Tibial artery (tissue), 4 donors: ENCODE data around the gene TLE5.

Experiments used
- DNase-seq, 2 donors: peaks; one replicate each; pipeline ENCODE4 v3.0.0-alpha.2; 2019
- H3K27ac ChIP-seq, 2 donors: fragments of 200-600 bp; sonication (generic) in 1 of 2; 1 replicate in 1 of 2; 2 replicates in 1 of 2; pipeline ENCODE4 v1.5.1; 2018 to 2019; ENCODE audit warnings: mild to moderate bottlenecking in 1 of 2
- H3K27me3 ChIP-seq, 2 donors: fragments of 200-600 bp; sonication (generic) in 1 of 2; one replicate each; pipeline versions ENCODE4 v1.5.1 to v1.6.0; 2016 to 2019
- H3K36me3 ChIP-seq, 3 donors: fragments of 200-600 bp; sonication (generic) in 2 of 3; one replicate each; pipeline ENCODE4 v1.5.1; 2016 to 2019; ENCODE audit warnings: mild to moderate bottlenecking in 2 of 3
- H3K4me1 ChIP-seq, 4 donors: fragments of 200-600 bp; sonication (generic) in 2 of 4; 1 replicate in 3 of 4; 2 replicates in 1 of 4; pipeline ENCODE4 v1.5.1; 2016 to 2019
- H3K4me3 ChIP-seq, 2 donors: fragments of 200-600 bp; sonication (generic) in 1 of 2; 1 replicate in 1 of 2; 2 replicates in 1 of 2; pipeline ENCODE4 v1.5.1; 2018 to 2019; ENCODE audit warnings: mild to moderate bottlenecking in 2 of 2
- H3K9me3 ChIP-seq, 3 donors: fragments of 200-600 bp; sonication (generic) in 1 of 3; one replicate each; pipeline ENCODE4 v1.5.1; 2016 to 2019
- CTCF ChIP-seq, 2 experiments: fragments of 200-600 bp in 1 of 2; fragments of 450-650 bp in 1 of 2; IDR thresholded peaks; one replicate each; pipeline ENCODE4 v1.5.1; 2017 to 2019; ENCODE audit warnings: antibody characterized with exemption in 2 of 2, mild to moderate bottlenecking in 1 of 2, moderate library complexity in 1 of 2
- intact Hi-C: fragments of 100-400 bp; cut with DNase I; formaldehyde crosslinking; loops from one replicate; pipeline ENCODE4 v1.15.0; 2023; ENCODE audit warnings: low total_unique reads

Gene TLE5

GRCh38 chr19:3020321-3020960 is 41.9 kb downstream of the TLE5 start:
- Histone ChIP-seq H3K27me3 (peaks cover 0 to 33% of the 10 kb centered on the region in 2 donors), H3K4me1 (no peaks in the 10 kb centered on the region), H3K36me3 (peaks cover 0 to 14% (median 4%) of the 10 kb centered on the region in 3 donors), H3K4me3 (no peak overlapping the region), H3K9me3 (no peaks in the 10 kb centered on the region), H3K27ac (no peak overlapping the region)
- no peak for DNase-seq
- TF ChIP-seq CTCF (IDR thresholded peaks at IDR 0.05) = no peak
- intact Hi-C loops = no loop called here

GRCh38 chr19:3019211-3019854 is 43.0 kb downstream of the TLE5 start:
- Histone ChIP-seq H3K4me1 (no peaks in the 10 kb centered on the region), H3K27me3 (peaks cover 0 to 25% of the 10 kb centered on the region in 2 donors), H3K9me3 (no peaks in the 10 kb centered on the region), H3K4me3 (no peak overlapping the region), H3K36me3 (peaks cover 0 to 24% (median 4%) of the 10 kb centered on the region in 3 donors), H3K27ac (no peak overlapping the region)
- intact Hi-C loops = no loop called here
- DNase-seq = no peak
- no peak for TF ChIP-seq CTCF (IDR thresholded peaks at IDR 0.05)

- peaks cover 0 to 35% (median 4%) of the 10 kb centered on the region in 3 donors for H3K36me3 ChIP-seq
- H3K9me3 ChIP-seq = no peaks in the 10 kb centered on the region
- DNase-seq = no peak
- H3K4me1 ChIP-seq = no peaks in the 10 kb centered on the region
- no peak for TF ChIP-seq CTCF (IDR thresholded peaks at IDR 0.05)
- no peak overlapping the region for H3K27ac ChIP-seq
- peaks cover 0 to 21% of the 10 kb centered on the region in 2 donors for H3K27me3 ChIP-seq
- no peak overlapping the region for H3K4me3 ChIP-seq
- intact Hi-C loops = no loop called here
Measured at GRCh38 chr19:3017923-3018322, 44.4 kb downstream of the TLE5 start.

GRCh38 chr19:3015126-3016057 is 46.9 kb downstream of the TLE5 start:
- Histone ChIP-seq H3K27me3 (peaks cover 0 to 18% of the 10 kb centered on the region in 2 donors), H3K4me3 (no peak overlapping the region), H3K27ac (no peak overlapping the region), H3K9me3 (no peaks in the 10 kb centered on the region), H3K36me3 (peaks cover 0 to 51% (median 4%) of the 10 kb centered on the region in 3 donors), H3K4me1 (no peaks in the 10 kb centered on the region)
- TF ChIP-seq CTCF (IDR thresholded peaks at IDR 0.05) = no peak
- intact Hi-C loops = no loop called here
- no peak for DNase-seq

- H3K27me3 ChIP-seq = peaks cover 0 to 10% of the 10 kb centered on the region in 2 donors
- no peak for TF ChIP-seq CTCF (IDR thresholded peaks at IDR 0.05)
- peaks cover 0 to 52% (median 2%) of the 10 kb centered on the region in 3 donors for H3K36me3 ChIP-seq
- DNase-seq = no peak
- H3K9me3 ChIP-seq = no peaks in the 10 kb centered on the region
- H3K27ac ChIP-seq = no peak overlapping the region
- H3K4me1 ChIP-seq = no peaks in the 10 kb centered on the region
- H3K4me3 ChIP-seq = no peak overlapping the region
- intact Hi-C loops = no loop called here
Measured at GRCh38 chr19:3014135-3014534, 48.2 kb downstream of the TLE5 start.
